Kidney (tissue), 14 donors: Measurements from ENCODE around the gene PRR11. TPM values are rescaled to one million over a fixed set of nuclear protein-coding genes. Genes with fewer than 3 reads are reported as not detected.

Source experiments
- DNase-seq, 5 donors: peaks; one replicate each; pipeline ENCODE4 v3.0.0-alpha.2; 2013 to 2020
- FAIRE-seq: peaks from 2 replicates; lab custom pipeline; 2012; peaks lifted over from hg19 to GRCh38; lab: Jason Lieb, UNC
- H3K27ac ChIP-seq, 2 donors: one replicate each; pipeline ENCODE4 v1.7.0; 2013; ENCODE audit warnings: low read depth in 2 of 2, low read length in 2 of 2, inconsistent platforms in 1 of 2
- H3K27me3 ChIP-seq: one replicate; pipeline ENCODE4 v1.7.1; 2013; ENCODE audit warnings: low read length, inconsistent platforms; ENCODE audit not compliant: control insufficient read depth, insufficient read depth
- H3K36me3 ChIP-seq, 3 donors: one replicate each; pipeline versions ENCODE4 v1.7.0 to v1.7.1; 2013; ENCODE audit warnings: low read length in 3 of 3, control low read depth in 1 of 3, inconsistent platforms in 1 of 3; ENCODE audit not compliant: insufficient read depth in 3 of 3, control insufficient read depth in 2 of 3
- H3K4me1 ChIP-seq, 3 donors: one replicate each; pipeline versions ENCODE4 v1.7.0 to v1.7.1; 2013; ENCODE audit warnings: low read length in 3 of 3, inconsistent platforms in 1 of 3, low read depth in 1 of 3; ENCODE audit not compliant: control insufficient read depth in 2 of 3, insufficient read depth in 2 of 3
- H3K4me3 ChIP-seq, 3 donors: one replicate each; pipeline versions ENCODE4 v1.7.0 to v1.8.1; 2013; ENCODE audit warnings: low read length in 3 of 3, control low read depth in 1 of 3, inconsistent platforms in 1 of 3
- H3K9ac ChIP-seq, 3 donors: one replicate each; pipeline versions ENCODE4 v1.7.0 to v1.7.1; 2013; ENCODE audit warnings: low read length in 3 of 3, control low read depth in 1 of 3, inconsistent platforms in 1 of 3
- H3K9me3 ChIP-seq, 3 donors: one replicate each; pipeline versions ENCODE4 v1.7.0 to v1.7.1; 2013; ENCODE audit warnings: low read length in 3 of 3, control low read depth in 1 of 3, inconsistent platforms in 1 of 3; ENCODE audit not compliant: control insufficient read depth in 2 of 3, insufficient read depth in 1 of 3
- intact Hi-C: fragments of 100-400 bp; cut with DNase I; formaldehyde crosslinking; loops from one replicate; pipeline ENCODE4 v1.11.1; 2022
- polyA plus RNA-seq: library from polyadenylated mRNA; stranded (reverse); fragments of 350-450 nt; fragmentation: Illumina TruSeq; extraction: RNeasy Lipid Tissue Mini Kit (QIAGEN cat#74804); gene quantifications from one replicate; pipeline ENCODE4 v1.2.3, GENCODE V29; 2014; ENCODE audit warnings: low read depth, low replicate concordance; ENCODE audit not compliant: insufficient read depth
- total RNA-seq: library from RNA; stranded (reverse); fragmentation: NEBNext Ultra II Directional; extraction: Animal tissue kit (Norgen Biotek cat#: 25700); gene quantifications from one replicate; pipeline ENCODE4 v1.2.1, GENCODE V29; 2021
- TF ChIP-seq, protein P1 (sequence below): IDR thresholded peaks from 3 replicates; pipeline ENCODE4 v1.5.1; 2012; ENCODE audit warnings: mild to moderate bottlenecking, moderate library complexity, borderline replicate concordance; ENCODE audit not compliant: insufficient read depth; ENCODE audit errors: extremely low read depth
- donor health status: control.
- donor health status: control.
- donor health status: control.
- donor health status: control.
- donor health status: control.
- donor health status: DM: yes; HTN: yes; CAD: no.
- donor health status: Normal renal cell carcinoma (clear cell type).

PRR11 gene
- total and polyA plus RNA-seq, 2 donors from 2014 or later = 0.26 to 2.5 TPM

DNA sequence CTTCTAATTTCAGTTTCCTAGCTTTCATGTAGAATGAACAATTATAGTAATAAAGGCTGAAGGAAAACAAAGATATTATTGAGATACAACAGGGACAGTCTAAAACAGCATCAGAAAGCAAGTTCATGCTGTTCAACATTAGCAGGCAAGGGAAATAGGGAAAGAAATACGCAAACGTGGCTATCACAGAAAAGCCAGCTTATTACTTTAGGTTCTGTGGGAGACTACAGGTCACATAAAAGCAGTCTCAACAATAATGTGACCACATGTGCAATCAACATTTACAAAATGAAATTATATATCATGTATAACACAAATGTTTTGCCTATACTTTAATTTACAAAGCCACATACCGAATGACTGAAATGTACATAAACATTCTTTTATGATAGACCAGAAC is 44.0 kb upstream of the PRR11 start:
- Histone ChIP-seq H3K9me3 (no peaks in the 10 kb centered on the region), H3K36me3 (peaks cover 0 to 4% (median 4%) of the 10 kb centered on the region in 3 donors), H3K27ac (no peak overlapping the region), H3K4me1 (peaks cover 0 to 3% (median 0%) of the 10 kb centered on the region in 3 donors), H3K4me3 (no peak overlapping the region), H3K27me3 (no peaks in the 10 kb centered on the region), H3K9ac (no peak overlapping the region)
- no peak for FAIRE-seq
- no peak for DNase-seq
- TF ChIP-seq, protein P1, sequence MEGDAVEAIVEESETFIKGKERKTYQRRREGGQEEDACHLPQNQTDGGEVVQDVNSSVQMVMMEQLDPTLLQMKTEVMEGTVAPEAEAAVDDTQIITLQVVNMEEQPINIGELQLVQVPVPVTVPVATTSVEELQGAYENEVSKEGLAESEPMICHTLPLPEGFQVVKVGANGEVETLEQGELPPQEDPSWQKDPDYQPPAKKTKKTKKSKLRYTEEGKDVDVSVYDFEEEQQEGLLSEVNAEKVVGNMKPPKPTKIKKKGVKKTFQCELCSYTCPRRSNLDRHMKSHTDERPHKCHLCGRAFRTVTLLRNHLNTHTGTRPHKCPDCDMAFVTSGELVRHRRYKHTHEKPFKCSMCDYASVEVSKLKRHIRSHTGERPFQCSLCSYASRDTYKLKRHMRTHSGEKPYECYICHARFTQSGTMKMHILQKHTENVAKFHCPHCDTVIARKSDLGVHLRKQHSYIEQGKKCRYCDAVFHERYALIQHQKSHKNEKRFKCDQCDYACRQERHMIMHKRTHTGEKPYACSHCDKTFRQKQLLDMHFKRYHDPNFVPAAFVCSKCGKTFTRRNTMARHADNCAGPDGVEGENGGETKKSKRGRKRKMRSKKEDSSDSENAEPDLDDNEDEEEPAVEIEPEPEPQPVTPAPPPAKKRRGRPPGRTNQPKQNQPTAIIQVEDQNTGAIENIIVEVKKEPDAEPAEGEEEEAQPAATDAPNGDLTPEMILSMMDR = no peak
- intact Hi-C loops = no loop called here

DNA sequence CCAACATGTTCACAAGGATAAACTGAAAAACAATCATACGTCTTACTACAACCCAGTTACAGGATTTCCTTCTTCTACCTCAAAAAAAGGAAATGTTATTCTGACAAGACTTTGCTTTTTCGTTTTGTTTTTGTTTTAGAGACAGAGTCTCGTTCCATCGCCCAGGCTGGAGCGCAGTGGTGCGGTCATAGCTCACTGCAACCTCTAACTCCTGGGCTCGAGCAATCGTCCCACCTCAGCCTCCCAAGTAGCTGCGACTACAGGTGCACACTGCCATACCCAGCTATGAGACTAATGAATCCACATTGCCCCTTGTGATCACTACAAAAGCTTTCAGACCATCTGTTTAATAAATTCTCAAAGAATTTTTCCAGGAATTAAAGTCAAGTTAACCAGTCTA is 40.1 kb upstream of the PRR11 start:
- H3K36me3 ChIP-seq = peaks cover 0 to 4% (median 4%) of the 10 kb centered on the region in 3 donors
- no peak for FAIRE-seq

DNA sequence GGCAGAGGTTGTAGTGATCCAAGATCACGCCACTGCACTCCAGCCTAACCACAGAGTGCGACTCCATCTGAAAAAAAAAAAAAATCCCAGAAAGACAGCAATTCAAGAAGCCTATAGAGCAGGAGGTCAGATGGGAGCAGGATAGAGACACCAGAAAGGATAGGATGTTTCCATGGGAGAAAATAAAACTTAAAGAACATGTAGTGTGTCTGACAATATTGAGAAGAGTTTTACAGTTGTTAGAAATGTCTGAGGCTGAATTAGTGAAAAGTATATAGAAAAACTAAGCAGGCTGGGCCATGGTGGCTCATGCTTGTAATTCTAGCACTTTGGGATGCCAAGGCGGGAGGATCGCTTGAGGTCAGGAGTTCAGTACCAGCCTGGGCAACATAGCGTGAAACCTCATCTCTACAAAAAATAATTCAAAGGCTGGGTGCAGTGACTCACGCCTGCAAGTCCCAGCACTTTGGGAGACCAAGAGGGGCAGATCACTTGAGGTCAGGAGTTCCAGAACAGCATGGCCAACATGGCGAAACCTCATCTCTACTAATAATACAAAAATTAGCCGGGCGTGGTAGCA is 33.6 kb upstream of the PRR11 start:
- no peak for FAIRE-seq
- no peak overlapping the region for H3K9ac ChIP-seq
- no peak overlapping the region for H3K27ac ChIP-seq
- intact Hi-C loops = no loop called here
- no peak overlapping the region for H3K4me3 ChIP-seq
- peak in 1 of 5 donors; percentile 21 for DNase-seq
- H3K9me3 ChIP-seq = no peaks in the 10 kb centered on the region
- H3K36me3 ChIP-seq = peaks cover 0 to 3% (median 0%) of the 10 kb centered on the region in 3 donors
- no peaks in the 10 kb centered on the region for H3K27me3 ChIP-seq
- no peaks in the 10 kb centered on the region for H3K4me1 ChIP-seq
- TF ChIP-seq, protein P1 = no peak

More for the DNA sequence above, 40.1 kb upstream of the PRR11 start:
- H3K4me3 ChIP-seq = no peak overlapping the region
- no peaks in the 10 kb centered on the region for H3K9me3 ChIP-seq
- TF ChIP-seq, protein P1 = no peak
- H3K9ac ChIP-seq = no peak overlapping the region
- H3K4me1 ChIP-seq = no peaks in the 10 kb centered on the region
- intact Hi-C loops = no loop called here
- no peak overlapping the region for H3K27ac ChIP-seq
- H3K27me3 ChIP-seq = no peaks in the 10 kb centered on the region
- no peak for DNase-seq
